GM18499 (cell line): ENCODE measurements around the gene ASS1.

Experiments used
- ATAC-seq: cut with Tn5 transposase; IDR thresholded peaks from one replicate; pipeline ENCODE4 v1.9.1; 2021; ENCODE audit warnings: moderate number of reproducible peaks; ENCODE audit not compliant: insufficient read depth, unreplicated experiment

Gene ASS1

DNA sequence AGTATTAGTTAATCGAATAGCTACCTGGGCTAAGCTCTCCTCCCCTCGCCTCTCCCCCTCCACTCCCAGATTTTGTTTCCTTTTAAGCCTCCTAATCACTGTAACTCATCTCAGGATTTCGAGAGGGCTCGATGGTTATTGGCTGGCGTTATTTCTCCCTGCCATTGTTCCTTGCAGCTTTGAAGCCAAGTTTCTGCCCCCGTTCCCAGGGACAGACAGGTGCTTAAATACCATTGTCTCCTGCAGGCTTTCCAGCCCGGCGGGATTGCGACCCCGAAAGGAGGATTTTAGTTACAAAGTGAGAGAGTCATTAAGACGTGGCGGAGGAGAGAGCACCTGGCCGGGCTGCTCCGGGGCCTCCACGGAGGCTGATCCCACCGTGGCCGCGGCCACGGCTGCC is 46.2 kb downstream of the ASS1 start:
- no peak for ATAC-seq

DNA sequence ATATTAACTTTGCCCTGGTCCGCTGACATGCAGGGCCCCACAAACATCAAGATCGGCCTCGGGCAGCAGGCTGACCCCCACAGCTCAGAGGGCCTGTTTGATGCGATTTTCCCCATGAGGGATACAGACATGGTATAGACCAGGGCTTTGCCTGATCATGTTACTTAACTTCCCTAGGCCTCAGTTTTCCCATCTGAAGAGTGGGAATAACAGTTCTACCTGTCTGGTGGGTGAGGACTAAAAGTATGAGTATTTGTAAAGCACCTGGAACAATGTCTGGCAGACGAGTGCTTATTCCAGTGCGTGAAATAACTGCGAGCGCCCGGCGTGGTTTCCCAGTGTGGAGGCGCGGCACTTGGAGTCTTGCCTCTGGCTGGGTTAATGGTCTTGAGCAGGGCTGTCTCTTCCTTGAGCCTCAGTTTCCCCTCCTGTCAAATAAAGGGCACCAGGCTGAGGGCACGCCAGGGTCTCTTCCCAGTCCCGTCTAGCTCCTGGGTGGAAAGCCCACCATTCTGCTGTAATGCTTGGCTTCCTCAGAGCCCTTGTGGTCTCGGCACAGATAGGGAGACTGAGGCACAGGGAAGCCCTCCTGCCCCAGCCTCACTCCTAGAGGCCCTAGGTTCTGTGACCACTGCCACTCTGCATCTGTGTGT is 47.2 kb downstream of the ASS1 start:
- ATAC-seq = no peak

DNA sequence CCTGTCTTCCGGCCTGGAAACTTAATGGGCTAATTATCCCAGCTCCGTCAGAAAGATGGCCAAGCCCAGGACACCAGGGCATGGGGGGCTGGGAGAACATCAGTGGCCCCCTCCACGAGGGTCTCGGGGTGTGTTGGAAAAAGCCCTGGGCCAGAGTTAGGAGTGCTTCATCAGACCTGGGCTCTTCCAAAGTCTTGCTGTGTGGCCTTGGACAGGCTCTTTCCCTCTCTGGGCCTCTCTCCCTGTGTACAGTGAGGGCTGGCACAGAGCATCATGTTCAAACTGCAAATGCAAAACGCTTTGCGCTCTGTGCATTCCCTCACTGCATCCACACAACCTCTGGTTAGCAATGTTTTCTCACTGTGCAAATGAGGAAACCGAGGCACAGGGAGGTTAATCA is 48.3 kb downstream of the ASS1 start:
- ATAC-seq = no peak

DNA sequence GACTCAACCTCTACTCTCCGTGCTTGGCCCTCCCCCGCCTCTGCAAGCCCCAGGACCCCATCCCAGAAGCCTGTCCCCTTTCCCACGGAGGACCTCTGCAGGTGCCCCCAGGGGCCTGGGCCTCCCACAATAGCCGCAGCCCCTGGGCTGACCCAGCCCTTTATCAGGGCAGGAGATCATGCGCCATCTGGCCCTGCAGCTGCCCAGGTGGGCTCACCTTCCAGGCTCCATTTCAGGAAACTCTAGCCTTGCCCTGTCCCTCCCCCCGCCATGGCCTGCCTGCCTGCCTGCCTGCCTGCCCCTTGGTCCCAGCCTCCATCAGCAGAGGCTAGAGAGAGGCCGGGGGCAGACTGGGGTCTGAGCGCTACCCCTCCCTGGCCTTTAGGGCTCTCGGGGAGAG is 48.7 kb downstream of the ASS1 start:
- ATAC-seq = no peak

DNA sequence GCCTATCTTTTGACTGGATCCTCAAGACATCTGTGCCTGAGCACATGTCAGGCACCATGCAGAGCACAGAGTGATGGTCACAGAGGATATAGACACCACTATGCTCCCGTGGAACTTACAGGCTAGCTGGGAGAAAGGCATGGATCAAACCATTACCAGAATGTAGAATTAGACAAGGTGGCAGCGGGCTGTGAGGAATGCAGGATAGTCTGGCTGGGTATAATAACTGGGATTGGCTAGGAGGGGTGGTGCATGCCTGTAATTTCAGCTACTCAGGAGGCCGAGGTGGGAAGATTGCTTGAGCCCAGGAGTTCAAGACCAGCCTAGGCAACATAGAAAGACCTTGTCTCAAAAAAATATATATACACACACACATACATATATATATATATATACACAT is 50.3 kb downstream of the ASS1 start:
- ATAC-seq = no peak

DNA sequence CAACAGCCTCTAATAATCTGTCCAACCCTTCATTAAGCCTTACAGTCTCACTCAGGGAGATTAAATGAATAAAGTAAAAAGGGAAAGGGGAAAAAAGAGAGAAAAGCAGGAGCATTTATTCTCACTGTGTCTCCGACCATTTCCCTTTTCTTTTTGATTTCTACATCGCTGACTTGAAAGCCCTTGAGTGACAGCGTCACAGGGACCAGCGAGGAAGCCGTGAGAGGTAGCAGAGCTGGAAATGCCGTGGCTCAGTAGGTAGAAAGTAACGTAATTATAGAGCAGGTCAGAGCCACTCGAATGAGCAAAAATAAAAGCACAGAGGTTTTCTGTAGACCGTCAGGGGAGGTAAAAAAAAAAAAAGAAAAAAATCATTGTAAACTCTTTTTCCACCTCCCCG is 52.4 kb downstream of the ASS1 start:
- no peak for ATAC-seq

DNA sequence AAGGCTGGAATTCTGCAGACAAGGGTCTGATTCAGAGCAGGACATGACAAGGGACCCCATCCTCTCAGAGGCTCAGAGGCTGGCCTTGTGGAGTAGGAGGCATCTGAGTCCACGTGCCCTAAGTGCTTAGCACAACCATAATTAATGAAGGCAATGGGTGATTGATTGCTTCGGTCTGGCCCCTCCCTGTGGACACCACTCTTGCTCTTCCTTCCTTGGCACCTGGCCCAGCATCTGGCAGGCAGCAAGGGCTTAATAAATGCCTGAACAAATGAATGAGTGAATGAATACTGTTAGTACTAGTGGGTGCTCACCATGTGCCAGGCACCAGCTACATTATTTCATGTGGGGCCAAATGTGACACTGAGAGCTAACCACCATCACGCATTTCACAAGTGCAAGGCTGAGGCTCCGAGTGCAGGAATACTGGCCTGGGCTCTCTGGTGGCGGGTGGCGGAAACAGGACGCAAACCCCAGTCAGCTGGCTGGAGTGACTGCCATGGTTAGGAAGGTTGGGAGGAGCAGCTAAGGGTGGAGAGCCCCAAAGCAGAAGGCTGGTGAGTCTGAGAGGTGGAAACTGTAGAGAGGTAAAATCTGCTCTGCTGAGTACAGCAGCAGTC is 53.6 kb downstream of the ASS1 start:
- ATAC-seq = no peak

DNA sequence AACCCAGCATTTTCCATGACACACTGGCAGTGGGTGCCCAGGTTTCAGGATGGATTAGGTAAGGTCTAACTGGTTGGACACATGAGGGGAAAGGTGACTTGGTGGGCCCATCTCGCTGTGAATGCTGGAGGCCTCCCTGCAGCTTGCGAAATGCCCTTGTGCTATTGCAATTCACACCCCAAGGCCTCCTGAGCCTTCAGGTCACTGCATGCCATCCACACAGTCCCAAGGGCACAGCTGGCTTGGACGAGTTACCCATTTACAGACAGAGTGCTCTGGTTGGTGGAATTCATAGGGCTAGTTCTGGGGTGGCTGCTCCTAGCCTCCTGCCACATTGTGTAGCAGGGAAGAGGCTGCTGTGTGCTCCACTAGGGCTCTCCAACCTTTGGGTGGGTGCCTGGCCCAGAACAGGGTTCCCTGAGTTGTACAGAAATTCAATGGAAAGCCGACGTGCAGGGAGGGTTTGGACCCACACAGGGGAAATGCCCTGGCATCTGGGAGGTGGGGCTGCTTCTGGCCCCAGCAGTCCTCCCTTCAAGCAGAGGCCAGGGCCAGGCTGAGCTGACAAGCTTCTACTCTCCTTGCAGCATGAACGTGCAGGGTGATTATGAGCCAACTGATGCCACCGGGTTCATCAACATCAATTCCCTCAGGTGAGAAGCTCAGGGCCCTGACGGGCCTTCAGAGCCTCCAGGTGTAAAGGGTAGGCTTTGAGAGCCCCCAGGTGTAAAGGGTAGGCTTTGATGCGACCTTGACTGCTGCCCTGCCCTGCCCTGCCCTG is 54.3 kb downstream of the ASS1 start:
- ATAC-seq = no peak

DNA sequence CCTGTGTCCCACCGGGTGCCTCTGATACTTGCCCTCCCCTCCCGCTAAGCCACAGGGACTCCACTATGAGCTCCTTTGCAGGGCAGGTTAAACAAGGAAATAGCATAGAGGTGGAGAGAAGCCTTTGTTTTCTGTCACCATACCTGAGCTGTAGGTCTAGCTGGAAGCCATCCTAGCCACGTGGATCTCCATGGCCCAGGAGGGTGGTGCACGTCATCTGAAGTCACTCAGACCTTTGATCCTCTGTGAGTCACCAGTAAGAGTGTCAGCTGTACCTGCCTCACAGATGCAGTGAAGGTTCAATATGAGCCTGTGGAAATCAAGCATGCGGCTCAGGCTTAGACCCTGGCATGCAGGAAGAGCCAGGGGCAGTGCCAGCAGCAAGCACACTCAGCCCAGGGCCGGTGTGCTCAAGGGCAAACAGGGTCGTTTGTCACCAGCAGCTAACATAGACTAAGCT is 55.1 kb downstream of the ASS1 start:
- ATAC-seq = no peak

DNA sequence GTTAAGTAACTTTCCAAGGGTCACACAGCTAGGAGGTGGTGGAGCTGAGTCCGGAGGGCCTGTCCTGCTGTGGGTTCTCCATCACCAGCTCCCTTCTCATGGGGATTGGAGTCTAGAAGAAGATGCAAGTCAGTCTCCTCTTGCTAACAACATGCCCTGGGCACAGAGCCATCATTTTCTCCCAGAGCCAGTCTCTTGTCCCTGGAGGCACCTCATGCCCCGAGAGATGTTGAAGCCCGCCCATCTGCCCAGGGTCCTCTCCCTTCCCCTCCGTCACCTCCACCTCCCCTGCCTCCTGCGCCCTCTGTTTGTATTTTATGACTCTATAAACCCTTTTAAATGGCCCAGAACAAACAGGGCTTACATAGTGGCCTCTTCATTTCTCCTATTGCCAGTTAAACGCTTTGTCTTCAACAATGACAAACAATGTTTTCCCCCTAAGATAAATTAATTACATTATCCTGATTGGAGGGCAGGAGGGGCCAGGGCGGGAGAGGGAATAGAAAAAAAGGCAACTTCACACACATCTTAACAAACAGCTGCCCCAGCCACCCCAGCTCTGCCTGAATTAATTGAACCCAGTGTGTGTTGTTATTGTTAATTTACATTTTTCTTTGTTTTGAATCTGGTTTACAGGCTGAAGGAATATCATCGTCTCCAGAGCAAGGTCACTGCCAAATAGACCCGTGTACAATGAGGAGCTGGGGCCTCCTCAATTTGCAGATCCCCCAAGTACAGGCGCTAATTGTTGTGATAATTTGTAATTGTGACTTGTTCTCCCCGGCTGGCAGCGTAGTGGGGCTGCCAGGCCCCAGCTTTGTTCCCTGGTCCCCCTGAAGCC is 55.8 kb downstream of the ASS1 start:
- no peak for ATAC-seq

DNA sequence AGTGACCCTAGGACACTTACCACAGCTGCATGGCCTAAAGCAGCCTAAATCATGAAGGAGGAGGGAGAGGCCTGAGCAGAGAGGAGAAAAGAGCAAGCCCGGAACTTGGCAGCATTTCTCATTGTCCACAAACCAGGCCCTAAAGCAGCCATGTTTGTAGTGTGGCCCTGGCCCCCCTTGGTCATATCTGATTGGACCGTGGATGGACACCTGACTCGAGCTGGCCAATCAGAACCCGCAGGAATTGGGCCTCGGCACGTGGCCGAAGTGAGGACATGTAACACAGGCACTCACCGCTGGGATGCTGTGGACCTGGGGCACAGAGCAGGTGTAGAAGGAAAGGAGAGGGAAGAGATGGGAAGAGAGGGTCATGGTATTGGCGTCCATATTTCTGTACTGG is 56.9 kb downstream of the ASS1 start:
- no peak for ATAC-seq

DNA sequence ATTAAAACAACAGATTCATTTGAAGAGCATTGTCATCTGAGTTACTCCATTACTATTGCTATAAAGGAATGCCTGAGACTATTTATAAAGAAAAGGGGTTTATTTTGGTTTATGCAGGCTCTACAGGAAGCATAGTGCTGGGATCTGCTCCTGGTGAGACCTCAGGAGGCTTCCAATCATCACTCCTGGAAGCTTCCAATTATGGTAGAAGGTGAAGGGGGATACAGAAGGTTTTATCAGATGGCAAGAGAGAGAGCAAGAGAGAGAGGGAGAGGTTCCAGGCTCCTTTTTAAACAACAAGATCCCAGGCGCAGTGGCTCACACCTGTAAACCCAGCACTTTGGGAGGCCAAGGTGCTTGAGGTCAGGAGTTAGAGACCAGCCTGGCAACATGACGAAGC is 63.5 kb downstream of the ASS1 start:
- no peak for ATAC-seq

DNA sequence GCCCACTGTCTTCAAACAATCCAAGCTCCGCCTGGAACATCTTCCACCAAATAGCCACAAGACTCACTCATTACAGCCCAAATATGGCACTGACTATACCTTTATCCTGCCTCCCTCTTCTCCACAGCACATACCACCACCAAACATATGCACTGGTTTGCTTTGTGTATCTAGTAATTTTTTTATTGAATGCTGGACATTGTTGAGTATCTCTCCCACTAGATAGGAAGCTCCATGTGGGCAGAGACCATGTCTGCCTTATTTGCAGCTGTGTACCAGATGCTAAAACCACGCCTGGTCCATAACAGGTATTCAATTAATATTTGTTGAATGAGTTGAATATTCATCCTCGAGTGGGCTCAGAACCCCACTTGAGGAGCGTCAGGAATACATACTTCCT is 67.4 kb downstream of the ASS1 start:
- ATAC-seq = no peak

DNA sequence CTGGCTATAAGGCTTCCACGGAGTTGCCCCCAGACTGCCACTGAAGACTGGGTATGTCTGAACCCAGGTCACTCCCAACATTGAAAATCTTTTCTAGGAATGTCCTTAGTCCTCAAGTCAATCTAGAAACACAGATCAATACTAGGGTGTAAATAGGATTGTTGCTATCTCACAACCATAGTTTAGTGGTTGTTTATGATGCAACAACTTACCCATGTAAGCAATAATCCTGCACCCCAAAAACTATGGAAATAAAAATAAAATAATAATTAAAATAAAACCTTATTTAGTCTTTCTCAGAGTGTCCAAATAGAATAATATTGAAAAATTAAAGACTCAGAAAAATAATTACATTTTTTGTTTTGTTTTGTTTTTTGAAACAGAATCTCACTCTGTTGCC is 68.3 kb downstream of the ASS1 start:
- no peak for ATAC-seq

DNA sequence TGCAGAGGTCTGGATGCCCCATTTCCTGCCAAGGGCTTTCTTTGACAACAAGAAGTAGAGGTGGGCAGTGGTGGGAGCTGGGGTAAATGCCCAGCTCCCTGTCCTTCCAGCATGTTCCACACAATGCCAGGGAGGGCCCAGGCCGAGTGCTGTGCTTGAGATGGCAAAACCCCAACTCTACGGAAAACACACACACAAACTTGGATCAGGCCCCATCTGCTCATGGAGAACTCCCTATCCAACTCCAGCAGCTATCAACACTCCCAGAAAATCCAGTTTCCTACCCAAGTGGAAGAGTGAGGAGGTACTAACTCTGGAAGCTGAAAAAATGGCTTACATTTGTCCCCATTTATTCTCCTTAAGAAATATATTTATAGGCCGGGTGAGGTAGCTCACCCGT is 73.5 kb downstream of the ASS1 start:
- ATAC-seq = no peak

DNA sequence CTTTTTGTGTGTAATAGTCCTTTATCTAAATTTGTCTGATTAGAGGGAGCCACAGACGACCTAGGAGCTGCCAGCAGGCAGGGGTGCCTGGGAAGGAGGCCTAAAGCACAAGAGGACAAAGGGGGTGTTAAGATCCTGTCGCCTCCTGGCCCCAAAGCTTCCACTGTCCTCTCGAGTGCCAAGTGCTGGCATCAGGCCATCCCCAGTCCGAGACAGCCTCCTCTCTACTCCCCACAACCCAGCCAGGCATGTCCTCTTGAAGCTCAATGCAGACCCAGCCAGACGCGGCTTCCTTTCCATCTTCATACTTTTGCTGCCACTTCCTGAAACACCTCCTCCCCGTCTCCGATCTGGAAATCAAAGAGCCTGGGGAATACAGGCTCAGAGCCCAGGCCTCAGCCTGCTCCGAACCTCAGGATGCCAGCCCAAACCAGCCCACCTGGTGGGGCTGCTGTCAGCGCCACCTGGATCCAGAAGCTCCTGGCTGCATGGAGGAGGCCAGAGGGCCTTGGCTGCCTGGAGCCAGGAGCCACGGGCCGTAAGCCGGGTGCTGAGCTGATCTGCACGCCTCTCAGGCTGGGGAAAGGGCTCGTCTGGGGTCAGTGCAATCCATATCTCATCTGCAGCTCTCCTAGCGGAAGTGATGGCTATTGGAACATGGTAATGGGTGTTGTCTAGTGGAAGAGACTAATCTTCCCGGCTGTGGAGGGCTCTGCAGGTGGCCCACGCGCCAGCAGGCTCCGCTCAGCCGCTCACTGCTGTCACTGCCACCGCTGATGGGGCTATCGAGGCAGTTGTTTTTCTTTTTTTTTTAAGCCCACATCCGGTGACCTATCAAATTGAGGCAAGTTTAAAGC is 74.4 kb downstream of the ASS1 start:
- no peak for ATAC-seq

DNA sequence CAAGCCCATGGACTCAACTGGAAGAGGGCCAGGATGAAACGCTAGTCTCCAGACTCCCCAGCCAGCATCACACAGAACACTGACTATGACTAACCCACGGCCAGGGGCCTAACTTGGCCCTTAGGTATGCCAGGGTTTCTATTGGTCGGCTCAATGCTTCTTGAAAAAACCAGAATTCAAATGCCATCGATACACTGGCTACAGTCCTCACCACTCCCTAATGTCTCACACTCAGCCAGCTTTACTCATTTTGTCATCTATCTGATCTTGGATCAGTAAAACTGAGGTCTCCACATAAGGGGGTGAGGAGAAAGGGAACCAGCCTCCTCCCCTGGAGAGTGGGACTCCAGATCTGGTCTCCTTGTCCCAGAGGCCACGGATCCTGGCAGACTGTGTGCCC is 75.2 kb downstream of the ASS1 start:
- ATAC-seq = no peak

DNA sequence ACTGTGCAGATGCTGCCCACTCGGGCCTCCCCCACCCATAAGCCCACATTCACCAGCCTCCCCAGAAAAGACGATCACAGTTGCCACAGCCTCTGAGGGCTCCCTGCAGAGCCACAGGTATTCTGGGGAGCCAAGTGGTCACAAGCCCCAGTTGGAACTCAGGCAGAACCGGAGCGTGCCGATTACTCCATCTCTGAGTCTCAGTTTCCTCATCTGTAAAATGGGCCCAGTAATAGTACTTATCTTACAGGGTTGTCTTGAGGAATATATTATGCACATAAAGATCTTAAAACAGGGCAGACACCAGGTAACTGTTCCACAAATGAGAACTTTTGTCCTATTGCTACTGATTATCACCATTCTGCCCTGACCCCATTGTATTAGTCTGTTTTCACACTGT is 77.0 kb downstream of the ASS1 start:
- ATAC-seq = no peak

DNA sequence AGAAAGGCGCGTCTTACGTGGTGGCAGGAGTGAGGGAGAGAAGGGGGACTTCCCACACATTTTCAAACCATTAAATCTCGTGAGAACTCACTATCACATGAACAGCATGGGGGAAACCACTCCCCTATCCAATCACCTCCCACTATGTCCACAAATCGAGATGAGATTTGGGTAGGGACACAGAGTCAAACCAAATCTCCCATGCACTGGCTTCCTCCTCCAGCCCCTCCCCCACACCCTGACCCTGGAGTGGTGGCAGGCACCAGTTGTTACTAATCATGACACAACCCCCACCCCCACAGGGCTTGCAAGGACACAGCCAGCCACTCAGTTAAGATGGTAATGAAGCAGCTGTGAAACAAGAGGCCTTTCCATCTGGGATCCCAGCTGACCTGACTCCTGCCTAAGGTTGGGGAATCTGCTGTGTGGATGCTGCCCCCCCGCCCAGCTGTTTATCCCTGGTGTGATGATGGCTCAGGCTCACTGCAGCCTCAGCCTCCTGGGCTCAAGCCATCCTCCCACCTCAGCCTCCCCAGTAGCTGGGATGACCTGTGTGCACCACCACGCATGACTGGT is 77.6 kb downstream of the ASS1 start:
- ATAC-seq = no peak

DNA sequence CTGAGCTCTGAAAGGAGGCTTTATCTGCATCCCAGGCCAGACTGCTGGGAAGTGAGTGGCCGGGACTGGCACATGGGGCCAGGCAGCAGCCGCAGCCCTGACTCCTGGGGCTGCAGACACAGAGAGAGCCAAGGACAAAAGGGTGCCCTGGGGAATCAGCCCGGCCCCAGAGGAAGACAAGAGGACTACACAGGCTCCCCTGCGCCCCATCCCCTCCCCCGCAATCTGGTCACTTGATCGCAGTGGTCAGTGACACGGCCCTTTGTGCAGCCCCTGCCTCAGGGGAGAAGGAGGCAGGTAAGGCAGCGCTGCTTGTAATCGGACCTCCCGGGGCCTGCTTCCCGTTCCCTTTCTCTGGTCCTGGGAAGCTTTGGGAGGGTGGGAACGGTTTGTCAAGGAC is 79.2 kb downstream of the ASS1 start:
- no peak for ATAC-seq
